ENCODE results near the gene DEFB114.
A peak's percentile ranks its signal among the peaks of the same experiment; 100 is the strongest.

DEFB114 gene

DNA sequence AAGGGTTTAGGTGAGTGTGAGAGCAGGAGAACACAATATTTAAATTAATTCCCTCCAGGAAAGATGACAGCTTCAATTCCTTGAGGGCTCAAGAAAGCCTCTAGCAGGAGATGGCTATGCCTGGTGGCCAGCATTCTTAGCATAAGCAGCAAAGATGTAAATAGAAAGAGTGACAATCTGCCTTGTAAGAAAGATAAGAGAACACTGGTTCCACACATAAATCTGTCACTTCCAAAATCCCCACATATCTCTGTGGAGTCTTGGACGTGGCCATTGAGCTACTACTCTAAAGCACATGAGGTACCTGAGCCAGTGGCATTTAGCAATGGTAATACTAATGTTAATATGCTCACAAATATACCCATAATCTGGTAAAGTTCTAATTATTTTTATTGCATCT lies 29.2 kb downstream of the DEFB114 start:
- no peak for DNase-seq

DNA sequence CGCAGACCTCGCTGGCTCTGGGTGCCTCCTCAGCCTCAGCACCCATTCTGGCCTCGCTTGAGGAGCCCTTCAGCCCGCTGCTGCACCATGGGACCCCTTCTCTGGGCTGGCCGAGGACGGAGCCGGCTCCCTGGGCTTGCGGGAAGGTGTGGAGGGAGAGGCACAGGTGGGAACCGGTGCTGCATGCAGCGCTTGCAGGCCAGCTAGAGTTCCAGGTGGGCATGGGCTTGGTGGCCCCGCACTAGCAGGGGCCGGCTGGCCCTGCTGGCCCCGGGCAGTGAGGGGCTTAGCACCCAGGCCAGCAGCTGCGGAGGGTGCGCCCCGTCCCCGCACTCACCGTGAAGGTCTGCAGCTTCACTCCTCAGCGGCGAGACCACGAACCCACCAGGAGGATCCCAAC lies 30.4 kb downstream of the DEFB114 start:
- no peak for DNase-seq

DNA sequence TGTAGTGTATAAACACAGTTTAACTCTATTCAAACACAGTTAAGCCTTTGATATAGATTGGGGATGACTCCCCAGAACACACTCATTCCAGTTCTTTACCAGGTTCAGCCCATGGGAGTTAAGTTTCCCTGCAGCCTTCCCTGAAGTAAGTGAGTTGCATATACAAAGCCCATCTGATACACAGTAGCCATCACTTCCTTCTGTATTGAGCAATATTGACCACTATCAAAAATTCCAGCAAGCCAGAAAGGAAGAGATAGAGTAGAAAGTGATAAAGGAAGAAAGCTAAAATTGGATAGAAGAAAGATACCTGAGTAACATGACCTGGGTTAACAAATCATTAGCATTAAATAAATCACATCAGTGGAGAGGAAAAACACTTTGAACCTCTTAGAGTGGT lies 34.6 kb downstream of the DEFB114 start:
- DNase-seq = no peak

DNA sequence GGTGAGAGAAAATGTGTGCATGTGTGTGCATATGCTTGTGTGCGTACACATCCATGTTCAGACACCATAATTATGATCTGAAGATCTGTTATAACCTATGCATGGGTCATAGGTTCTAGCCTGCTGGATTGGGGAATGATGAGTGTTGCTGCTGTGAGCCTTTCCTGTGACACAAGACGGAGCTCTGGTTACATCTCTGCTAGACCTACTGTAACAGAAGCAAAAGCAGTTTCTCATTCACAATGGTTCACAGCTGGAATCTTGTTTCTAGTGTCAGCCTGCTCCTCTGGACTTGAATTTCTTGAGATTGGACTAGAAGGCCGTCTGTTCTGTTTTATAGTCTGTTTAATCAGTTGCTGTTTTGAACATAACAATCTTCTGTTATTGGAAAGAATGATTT lies 40.1 kb downstream of the DEFB114 start:
- peak; percentile 14 for DNase-seq

DNA sequence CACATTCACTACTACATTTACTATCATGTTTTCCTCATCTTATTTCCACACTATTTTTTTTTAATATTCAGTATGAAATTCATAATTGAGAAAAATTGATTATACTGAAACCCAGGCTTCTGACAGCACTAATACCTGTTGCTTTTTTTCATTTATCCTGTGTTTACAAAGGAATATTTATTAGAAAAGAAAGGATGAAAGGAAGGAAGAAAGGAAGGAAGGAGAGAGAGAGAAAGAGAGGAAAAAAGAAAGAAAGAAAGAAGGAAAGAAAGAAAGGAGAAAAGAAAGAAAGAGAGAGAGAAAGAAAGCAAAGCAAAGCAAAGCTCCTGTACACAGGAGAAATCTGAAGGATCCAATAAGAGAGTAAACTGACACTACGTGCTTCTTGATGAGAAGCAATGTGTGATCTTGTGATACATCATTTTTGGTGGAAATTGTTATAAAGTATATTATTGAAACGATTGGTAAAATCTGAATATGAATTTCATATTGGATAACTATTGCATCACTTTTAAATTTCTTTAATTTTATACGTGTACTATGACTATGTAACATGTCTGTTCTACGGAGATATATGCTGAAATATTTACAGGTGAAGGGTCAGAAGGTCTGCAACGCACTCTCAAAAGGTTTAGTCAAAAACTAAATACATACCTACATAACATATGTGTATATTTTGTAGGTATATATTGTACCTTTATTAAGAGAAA lies 43.9 kb downstream of the DEFB114 start:
- no peak for DNase-seq

DNA sequence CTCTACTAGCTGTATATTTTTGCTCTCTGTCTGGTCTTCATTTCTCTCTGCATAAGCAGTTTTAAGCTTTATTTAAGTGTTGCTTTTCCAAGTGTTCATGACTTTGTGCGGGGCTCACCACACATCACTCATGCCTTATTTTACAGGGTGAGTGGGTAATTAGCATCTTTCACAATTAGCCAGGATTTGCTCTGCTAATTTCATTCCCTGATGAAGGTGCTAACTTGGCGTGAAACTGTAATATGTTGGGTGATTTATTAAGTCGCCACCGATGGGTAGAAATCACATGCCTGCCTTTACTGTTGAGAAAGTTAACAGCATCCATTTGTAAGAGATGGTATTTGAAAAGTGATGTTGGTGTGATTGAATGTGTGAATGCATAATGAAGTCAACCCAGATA lies 44.7 kb downstream of the DEFB114 start:
- no peak for DNase-seq

DNA sequence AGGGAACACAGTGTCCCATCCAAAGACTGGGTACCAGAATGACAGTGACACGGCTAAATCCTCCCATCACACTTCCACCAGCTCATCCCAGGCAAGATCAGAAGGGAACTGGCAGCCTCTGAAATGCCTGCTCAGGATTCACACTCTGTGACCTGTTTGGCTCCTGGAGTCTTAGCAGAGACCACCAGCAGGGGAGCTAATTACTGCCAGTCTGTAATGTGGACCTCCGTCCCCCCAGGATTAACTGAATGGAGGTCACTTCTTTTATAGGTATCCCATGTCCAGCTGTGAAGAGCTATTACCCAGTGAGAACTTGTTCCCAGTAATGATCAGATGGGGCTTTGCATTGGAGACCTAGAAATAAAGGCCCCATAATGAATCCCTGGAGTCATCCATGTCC lies 45.2 kb downstream of the DEFB114 start:
- no peak for DNase-seq

DNA sequence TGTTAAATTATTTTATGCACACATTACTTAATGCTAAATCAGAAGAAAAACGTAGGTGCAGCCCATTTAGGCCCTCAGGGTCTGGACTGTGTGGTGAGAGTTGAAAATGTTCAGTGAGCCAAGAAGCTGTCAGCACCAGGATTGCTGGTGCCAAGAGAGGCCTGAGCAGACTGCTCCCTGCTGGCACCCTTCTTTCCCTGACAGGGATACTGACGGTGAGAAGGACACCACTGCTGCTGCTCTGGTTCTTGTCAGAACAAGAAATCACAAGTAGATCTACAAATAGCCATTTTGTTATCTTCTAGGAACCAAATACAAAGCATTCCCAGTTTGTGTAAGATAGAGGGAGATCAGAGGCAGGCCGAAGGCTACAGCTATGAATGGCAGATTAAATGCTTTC lies 48.9 kb downstream of the DEFB114 start:
- DNase-seq = peak; percentile 37

DNA sequence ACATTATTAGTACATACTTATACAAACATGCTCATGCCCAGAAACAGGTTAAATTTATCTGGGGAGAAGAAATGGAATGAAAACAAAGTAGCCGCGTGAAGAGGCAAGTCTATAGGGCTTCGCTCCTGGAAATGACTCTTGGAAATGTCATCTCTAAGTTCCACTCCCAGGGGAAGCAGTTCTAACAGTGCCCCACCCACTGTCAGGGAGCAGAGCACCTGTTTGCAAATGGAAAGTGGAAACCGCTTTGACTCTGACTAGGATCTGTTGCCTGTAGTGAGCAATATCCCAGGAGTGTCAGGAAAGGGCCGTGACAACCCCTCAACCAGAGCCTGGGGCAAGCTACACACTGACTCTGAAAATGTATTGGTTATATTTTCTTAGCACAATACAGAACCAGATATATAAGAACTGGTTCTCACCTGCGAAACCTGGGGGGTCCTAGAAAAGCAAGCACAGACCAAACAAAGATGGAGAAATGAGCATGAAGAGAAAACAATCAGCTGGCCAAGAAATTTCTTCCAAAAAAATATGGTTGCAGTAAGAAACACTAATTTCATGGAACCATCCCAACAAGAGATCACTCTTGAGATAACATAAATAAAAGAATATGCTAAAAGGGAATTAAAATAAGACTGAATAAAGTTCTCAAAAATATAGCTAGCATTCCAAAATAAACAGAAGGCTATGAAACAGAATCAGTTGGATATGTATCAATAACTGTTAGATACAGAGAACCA lies 50.2 kb downstream of the DEFB114 start:
- DNase-seq = peak; percentile 96

DNA sequence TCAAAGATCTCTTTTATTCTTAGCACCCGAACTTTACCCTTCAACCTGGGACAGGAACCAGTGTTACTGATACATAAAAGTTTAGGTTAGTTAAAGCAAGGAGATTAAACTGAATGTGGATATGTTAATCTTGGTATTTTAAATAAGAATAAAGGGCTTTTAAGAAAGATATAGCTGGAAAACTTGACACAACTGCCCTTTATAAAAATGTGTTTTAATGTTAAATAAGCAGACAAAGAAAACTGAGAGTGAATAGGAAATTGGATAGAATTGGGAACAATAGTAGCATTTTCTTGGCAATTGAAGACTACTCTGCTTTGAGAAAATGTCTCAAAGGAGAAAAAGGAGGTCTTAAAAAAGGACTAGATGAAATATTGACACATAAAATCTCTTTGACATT lies 51.8 kb downstream of the DEFB114 start:
- DNase-seq = no peak

DNA sequence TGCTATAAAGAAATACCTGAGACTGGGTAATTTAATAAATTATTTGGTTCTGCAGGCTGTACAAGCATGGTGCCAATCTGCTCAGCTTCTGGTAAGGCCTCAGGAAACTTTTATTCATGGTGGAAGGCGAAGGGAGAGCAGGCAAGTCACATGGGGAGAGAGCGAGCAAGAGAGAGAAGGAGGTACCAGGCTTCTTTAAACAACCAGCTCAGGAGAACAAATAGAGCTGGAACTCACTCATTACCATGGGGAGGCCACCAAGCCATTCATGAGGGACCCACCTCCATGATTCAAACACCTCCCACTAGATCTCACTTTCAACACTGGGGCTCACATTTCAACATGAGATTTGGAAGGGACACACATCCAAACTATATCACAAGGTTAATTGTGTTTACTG lies 52.7 kb downstream of the DEFB114 start:
- DNase-seq = no peak
